ENCODE results near the gene ARX. TPM values are rescaled to one million over a fixed set of nuclear protein-coding genes. Genes with fewer than 3 reads are reported as not detected.

The ARX gene
- total RNA-seq, 4 donors from 2014 or later, result not detected

- 58 to 100% methylated on average over 1 of the region's 1 CpG for WGBS, 2 donors
- Histone ChIP-seq H3K27ac (no peak overlapping the region), H3K4me3 (no peak overlapping the region), H3K36me3 (no peaks in the 10 kb centered on the region), H3K4me1 (no peaks in the 10 kb centered on the region), H3K9me3 (no peaks in the 10 kb centered on the region), H3K27me3 (no peaks in the 10 kb centered on the region)
- DNase-seq, result no peak
- intact Hi-C loops (cut with DNase I), result no loop called here
- TF ChIP-seq, protein P1, sequence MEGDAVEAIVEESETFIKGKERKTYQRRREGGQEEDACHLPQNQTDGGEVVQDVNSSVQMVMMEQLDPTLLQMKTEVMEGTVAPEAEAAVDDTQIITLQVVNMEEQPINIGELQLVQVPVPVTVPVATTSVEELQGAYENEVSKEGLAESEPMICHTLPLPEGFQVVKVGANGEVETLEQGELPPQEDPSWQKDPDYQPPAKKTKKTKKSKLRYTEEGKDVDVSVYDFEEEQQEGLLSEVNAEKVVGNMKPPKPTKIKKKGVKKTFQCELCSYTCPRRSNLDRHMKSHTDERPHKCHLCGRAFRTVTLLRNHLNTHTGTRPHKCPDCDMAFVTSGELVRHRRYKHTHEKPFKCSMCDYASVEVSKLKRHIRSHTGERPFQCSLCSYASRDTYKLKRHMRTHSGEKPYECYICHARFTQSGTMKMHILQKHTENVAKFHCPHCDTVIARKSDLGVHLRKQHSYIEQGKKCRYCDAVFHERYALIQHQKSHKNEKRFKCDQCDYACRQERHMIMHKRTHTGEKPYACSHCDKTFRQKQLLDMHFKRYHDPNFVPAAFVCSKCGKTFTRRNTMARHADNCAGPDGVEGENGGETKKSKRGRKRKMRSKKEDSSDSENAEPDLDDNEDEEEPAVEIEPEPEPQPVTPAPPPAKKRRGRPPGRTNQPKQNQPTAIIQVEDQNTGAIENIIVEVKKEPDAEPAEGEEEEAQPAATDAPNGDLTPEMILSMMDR (IDR thresholded peaks at IDR 0.05), result no peak
- TF ChIP-seq POLR2A (IDR thresholded peaks at IDR 0.05), result no peak
Measured at GRCh38 chrX:24985120-24985519, 30.6 kb downstream of the ARX start.

DNA sequence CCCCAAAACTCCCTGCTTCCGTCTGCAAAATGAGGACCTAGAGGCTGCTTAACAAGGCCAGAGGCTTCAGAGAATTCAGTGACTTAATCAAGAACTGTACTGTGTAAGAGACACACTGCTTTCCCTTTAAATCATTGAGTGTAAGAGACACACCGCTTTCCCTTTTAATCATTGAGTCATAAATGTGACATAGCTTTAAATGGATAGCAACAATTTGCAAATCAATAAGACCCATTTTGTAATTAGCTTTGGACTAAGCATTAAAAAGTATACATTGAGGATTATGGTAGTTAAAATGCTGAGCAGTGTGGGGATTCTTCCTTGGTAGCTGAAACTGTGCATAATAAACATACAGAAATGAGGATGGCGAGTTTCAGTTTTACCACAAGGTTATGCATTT is 31.8 kb downstream of the ARX start:
- DNase-seq, result no peak
- WGBS, 2 donors, result 77 to 100% methylated on average over 2 to 3 of the region's 3 CpGs
- Histone ChIP-seq H3K36me3 (no peaks in the 10 kb centered on the region), H3K4me1 (no peaks in the 10 kb centered on the region), H3K9me3 (no peaks in the 10 kb centered on the region), H3K27me3 (no peaks in the 10 kb centered on the region), H3K4me3 (no peak overlapping the region), H3K27ac (no peak overlapping the region)
- intact Hi-C loops (cut with DNase I), result no loop called here
- no peak for TF ChIP-seq POLR2A (IDR thresholded peaks at IDR 0.05)
- TF ChIP-seq, protein P1 (IDR thresholded peaks at IDR 0.05), result no peak

GRCh38 chrX:24982306-24982965 is 33.3 kb downstream of the ARX start:
- H3K36me3 ChIP-seq, result no peaks in the 10 kb centered on the region
- no peak for DNase-seq
- intact Hi-C loops (cut with DNase I), result no loop called here
- H3K27ac ChIP-seq, result no peak overlapping the region
- no peaks in the 10 kb centered on the region for H3K9me3 ChIP-seq
- TF ChIP-seq POLR2A (IDR thresholded peaks at IDR 0.05), result no peak
- TF ChIP-seq, protein P1 (IDR thresholded peaks at IDR 0.05), result no peak
- 53 to 79% methylated on average over 5 of the region's 5 CpGs for WGBS, 2 donors
- peaks cover 0 to 3% (median 0%) of the 10 kb centered on the region in 4 donors for H3K27me3 ChIP-seq
- no peaks in the 10 kb centered on the region for H3K4me1 ChIP-seq
- H3K4me3 ChIP-seq, result no peak overlapping the region

DNA sequence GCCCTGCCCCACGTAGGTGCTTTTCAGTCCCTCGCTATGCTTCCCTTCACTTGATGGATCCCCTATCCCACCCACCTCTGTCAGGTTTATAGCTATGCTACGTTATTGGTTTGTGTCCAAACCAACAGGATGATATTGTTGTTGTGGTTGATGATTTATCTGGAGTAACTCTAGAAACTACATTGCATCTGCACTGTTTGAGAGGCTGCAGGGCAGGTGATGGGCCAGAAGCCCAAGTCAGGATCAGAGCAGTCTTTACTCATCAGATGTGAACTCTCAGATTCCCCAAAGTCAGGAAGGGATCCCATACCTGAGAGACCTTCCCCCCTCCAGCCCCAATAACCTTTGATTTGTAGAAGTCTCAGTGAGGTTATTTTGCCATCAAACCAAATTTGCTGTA is 34.7 kb downstream of the ARX start:
- H3K9me3 ChIP-seq, result no peaks in the 10 kb centered on the region
- no peak for DNase-seq
- H3K4me3 ChIP-seq, result no peak overlapping the region
- no peaks in the 10 kb centered on the region for H3K4me1 ChIP-seq
- WGBS, 2 donors, result 55 to 93% methylated on average over 3 of the region's 3 CpGs
- peaks cover 0 to 3% (median 0%) of the 10 kb centered on the region in 4 donors for H3K27me3 ChIP-seq
- no peak for TF ChIP-seq POLR2A (IDR thresholded peaks at IDR 0.05)
- TF ChIP-seq, protein P1 (IDR thresholded peaks at IDR 0.05), result no peak
- intact Hi-C loops (cut with DNase I), result no loop called here
- no peak overlapping the region for H3K27ac ChIP-seq
- no peaks in the 10 kb centered on the region for H3K36me3 ChIP-seq

GRCh38 chrX:24979081-24979480 is 36.7 kb downstream of the ARX start:
- H3K27ac ChIP-seq, result no peak overlapping the region
- 88 to 100% methylated on average over 3 of the region's 3 CpGs for WGBS, 2 donors
- TF ChIP-seq, protein P1 (IDR thresholded peaks at IDR 0.05), result no peak
- TF ChIP-seq POLR2A (IDR thresholded peaks at IDR 0.05), result no peak
- no peak for DNase-seq
- H3K4me1 ChIP-seq, result no peaks in the 10 kb centered on the region
- no peaks in the 10 kb centered on the region for H3K36me3 ChIP-seq
- H3K27me3 ChIP-seq, result peaks cover 0 to 3% (median 0%) of the 10 kb centered on the region in 4 donors
- no peak overlapping the region for H3K4me3 ChIP-seq
- no peaks in the 10 kb centered on the region for H3K9me3 ChIP-seq
- intact Hi-C loops (cut with DNase I), result no loop called here
